ENCODE measurements around the gene JARID2.

GRCh38 chr6:15453186-15453585 lies 207.3 kb downstream of the JARID2 start:
- TF ChIP-seq, protein P1, sequence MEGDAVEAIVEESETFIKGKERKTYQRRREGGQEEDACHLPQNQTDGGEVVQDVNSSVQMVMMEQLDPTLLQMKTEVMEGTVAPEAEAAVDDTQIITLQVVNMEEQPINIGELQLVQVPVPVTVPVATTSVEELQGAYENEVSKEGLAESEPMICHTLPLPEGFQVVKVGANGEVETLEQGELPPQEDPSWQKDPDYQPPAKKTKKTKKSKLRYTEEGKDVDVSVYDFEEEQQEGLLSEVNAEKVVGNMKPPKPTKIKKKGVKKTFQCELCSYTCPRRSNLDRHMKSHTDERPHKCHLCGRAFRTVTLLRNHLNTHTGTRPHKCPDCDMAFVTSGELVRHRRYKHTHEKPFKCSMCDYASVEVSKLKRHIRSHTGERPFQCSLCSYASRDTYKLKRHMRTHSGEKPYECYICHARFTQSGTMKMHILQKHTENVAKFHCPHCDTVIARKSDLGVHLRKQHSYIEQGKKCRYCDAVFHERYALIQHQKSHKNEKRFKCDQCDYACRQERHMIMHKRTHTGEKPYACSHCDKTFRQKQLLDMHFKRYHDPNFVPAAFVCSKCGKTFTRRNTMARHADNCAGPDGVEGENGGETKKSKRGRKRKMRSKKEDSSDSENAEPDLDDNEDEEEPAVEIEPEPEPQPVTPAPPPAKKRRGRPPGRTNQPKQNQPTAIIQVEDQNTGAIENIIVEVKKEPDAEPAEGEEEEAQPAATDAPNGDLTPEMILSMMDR (IDR thresholded peaks at IDR 0.05), result no peak
- TF ChIP-seq POLR2A (IDR thresholded peaks at IDR 0.05), result no peak

All from Peyer's patch (tissue), 4 donors.